GM19452 (cell line): Measurements from ENCODE around the gene RPH3AL.
"Not testable (repeated sequence)": the region's sequence is repeated elsewhere in the genome, so short reads cannot be mapped to it uniquely, and the experiment has no call there.

ENCODE experiments used
- ATAC-seq: cut with Tn5 transposase; IDR thresholded peaks from one replicate; pipeline ENCODE4 v1.9.1; 2021; ENCODE audit not compliant: unreplicated experiment

The RPH3AL gene

GRCh38 chr17:245611-246010 is 107.0 kb downstream of the RPH3AL start:
- no peak for ATAC-seq

DNA sequence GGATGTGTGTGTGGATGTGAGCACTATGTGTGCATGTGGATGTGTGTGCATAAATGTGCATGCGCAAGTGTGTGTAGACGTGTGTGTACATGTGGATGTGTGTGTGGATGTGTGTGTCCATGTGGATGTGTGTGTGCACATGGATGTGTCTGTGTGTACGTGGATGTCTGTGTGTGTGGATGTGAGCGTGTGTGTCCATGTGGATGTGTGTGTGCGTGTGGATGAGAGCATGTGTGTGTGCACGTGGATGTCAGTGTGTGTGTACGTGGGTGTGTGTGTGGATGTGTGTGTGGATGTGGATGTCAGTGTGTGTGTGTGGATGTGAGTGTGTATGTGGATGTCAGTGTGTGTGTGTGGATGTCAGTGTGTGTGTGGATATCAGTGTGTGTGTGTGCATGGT is 107.6 kb downstream of the RPH3AL start:
- ATAC-seq = no peak

- not testable (repeated sequence) for ATAC-seq
Observed at GRCh38 chr17:243924-244323, 108.7 kb downstream of the RPH3AL start.

GRCh38 chr17:238964-239259 is 113.7 kb downstream of the RPH3AL start:
- no peak for ATAC-seq

DNA sequence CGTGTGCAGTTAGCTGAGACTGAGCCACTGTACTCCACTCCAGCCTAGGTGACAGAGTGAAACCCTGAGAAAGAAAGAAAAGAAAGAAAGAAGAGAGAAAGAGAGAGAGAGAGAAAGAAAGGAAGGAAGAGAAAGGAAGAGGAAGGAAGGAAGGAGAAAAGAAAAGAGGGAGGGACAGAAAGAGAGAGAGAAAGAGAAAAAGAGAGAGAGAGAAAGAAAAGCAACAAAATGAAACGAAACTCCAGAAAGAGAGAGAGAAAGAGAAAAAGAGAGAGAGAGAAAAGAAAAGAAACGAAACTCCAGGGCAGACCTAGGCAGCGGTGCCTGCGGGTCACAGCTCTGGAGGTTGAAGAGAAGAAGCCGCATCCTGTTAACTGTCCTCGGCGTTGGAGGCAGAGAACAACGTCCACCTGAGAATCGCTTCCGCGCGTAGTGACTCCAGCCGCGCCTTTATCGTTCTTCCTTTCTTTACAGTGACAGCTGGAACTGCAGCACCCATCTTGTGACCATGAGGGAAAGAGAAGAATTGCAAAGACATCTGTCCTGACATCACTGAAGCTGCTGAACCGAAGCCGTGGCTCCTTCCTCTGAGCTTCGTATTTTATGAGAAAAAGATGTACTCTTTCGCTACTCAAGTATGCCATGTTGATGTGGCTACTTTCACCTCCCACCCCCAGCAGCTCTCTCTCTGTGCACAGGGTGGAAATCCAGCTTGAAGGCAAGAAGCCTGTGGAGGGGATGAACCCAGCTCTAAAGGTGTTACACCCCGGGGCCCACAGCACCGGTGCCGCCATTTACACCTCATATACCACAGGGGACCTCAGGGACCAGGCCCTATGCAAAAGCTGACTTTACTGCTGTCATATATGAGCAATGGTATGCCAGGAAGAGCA is 114.3 kb downstream of the RPH3AL start:
- ATAC-seq = no peak

- no peak for ATAC-seq
Observed at GRCh38 chr17:237406-237955, 115.1 kb downstream of the RPH3AL start.

- no peak for ATAC-seq
Observed at GRCh38 chr17:236641-237405, 115.8 kb downstream of the RPH3AL start.

DNA sequence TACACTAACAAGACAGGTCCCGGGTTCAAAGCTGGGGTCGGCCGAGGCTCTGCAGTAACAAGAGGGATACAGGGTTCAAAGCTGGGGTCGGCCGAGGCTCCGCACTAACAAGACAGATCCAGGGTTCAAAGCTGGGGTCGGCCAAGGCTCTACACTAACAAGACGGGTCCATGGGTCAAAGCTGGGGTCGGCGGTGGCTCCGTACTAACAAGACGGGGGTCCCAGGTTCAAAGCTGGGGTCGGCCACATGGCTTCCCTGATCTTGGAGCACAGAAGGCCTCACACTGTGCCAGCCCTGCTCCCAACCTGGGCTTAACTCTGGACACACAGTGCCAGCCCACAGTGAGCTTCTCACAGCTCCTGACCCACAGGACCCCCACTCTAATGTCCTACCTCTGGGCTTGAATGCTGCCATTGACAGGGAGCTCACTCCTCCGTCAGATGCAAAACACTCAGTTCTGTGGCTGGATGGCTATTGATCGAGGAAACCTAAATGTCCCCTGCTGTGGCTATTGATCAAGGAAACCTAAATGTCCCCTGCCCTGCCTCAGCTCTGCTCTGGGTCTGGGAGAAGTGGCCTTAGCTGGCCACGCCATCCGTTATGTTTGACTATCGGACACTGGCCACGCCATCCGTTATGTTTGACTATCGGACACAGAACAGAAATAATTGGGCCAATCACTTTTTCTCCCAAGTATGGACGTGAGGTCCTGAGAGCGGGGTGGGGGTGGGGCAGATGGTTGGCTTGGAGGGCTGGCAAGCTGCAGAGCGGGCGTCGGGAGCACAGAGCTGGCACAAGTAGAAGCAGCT is 116.6 kb downstream of the RPH3AL start:
- ATAC-seq = no peak

DNA sequence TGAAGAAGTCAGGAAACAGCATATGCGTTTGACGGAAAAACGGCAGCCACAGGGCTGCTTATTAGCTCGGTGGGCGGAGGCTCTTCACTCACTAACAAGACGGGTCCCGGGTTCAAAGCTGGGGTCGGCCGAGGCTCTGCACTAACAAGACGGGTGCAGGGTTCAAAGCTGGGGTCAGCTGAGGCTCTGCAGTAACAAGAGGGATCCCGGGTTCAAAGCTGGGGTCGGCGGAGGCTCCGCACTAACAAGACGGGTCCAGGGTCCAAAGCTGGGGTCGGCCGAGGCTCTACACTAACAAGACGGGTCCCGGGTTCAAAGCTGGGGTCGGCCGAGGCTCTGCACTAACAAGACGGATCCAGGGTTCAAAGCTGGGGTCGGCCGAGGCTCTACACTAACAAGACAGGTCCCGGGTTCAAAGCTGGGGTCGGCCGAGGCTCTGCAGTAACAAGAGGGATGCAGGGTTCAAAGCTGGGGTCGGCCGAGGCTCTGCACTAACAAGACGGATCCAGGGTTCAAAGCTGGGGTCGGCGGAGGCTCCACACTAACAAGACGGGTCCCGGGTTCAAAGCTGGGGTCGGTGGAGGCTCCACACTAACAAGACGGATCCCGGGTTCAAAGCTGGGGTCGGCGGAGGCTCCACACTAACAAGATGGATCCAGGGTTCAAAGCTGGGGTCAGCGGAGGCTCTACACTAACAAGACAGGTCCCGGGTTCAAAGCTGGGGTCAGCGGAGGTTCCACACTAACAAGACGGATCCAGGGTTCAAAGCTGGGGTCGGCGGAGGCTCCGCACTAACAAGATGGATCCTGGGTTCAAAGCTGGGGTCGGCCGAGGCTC is 117.4 kb downstream of the RPH3AL start:
- ATAC-seq = not testable (repeated sequence)

DNA sequence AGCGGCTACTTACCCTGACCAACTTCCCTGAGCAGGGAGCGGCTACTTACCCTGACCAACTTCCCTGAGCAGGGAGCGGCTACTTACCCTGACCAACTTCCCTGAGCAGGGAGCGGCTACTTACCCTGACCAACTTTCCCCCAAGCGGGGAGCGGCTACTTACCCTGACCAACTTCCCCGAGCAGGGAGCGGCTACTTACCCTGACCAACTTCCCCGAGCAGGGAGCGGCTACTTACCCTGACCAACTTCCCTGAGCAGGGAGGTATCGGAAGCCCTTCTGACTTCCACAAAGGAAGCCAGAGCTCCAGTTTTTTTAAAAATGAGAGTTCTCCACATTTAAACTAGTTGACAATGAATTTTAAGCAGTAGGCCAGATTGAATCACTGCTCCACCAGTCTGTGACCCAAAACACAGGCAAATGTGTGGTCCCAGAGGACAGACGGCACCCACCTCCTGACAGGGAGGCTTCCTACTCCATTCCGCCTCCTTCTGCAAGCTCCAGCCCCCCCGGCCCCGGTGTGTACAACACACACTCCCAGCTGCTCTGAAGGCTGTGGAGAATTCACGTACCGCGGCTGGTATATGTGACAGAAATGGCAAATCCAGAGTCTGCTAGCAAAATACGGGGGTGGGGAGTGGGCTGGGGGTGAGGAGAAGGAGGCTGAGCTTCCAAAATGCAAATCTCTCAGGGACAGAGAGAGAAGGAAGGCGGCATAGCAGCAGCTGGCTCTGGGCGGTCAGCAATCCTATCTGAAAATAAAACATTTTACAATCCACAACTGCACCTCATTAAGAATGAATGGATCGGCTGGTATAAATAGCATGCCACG is 118.2 kb downstream of the RPH3AL start:
- not testable (repeated sequence) for ATAC-seq

DNA sequence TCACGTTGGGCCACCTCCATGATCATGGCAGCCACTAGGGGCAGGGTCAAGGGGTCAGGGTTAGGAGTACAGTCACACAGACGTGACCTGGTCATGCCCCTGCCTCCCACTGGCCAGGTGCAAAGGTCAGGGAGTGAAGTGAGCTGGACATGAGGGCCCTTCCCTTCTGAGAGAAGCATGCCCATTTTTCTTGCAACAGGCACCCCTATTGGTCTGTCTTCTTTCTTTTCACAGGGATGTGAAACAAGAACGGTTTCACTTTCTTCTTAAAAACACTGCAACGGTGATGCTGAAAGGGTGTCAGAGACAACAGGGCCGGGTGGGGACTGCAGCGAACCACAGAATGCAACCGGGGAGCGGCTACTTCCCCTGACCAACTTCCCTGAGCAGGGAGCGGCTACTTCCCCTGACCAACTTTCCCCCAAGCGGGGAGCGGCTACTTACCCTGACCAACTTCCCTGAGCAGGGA is 119.1 kb downstream of the RPH3AL start:
- no peak for ATAC-seq

DNA sequence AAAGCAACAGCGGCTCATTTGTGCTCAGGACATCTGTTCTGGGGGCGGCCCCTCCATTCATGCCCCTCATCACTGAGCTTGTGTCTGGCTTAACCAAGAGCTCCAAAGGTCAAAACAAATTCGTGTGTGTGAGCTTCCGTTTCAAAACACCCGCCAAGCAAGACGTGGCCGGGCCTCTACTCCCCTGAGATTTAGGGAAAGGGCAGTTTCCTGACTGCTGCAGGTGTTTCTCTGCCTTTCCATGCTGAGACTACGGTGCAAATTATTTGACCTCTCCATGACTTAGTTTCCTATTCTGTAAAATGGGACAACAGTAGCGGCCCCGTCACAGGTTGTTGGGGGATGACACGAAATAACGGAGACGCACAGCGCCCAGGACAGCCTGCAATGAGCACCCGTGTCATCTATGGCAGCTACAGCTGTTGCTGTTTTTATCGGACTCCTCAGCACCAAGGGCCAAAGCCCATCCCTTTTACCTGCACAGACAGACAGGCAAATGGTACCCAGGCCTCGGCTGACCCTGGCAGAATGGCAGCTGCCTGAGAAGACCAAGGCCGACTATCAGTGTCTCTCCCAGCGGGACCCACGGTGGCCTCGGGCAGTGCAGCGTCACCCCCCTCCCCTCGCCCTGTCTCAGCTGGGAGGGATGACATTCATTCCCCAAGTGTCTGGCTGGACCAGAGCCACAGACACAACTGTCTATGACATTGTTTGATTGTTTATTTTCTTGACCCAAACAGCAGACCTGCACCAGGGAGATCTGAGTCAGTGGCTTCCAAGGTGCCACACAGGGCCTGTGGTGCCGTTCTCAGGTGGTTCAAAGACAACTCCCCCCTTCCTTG is 120.4 kb downstream of the RPH3AL start:
- no peak for ATAC-seq

DNA sequence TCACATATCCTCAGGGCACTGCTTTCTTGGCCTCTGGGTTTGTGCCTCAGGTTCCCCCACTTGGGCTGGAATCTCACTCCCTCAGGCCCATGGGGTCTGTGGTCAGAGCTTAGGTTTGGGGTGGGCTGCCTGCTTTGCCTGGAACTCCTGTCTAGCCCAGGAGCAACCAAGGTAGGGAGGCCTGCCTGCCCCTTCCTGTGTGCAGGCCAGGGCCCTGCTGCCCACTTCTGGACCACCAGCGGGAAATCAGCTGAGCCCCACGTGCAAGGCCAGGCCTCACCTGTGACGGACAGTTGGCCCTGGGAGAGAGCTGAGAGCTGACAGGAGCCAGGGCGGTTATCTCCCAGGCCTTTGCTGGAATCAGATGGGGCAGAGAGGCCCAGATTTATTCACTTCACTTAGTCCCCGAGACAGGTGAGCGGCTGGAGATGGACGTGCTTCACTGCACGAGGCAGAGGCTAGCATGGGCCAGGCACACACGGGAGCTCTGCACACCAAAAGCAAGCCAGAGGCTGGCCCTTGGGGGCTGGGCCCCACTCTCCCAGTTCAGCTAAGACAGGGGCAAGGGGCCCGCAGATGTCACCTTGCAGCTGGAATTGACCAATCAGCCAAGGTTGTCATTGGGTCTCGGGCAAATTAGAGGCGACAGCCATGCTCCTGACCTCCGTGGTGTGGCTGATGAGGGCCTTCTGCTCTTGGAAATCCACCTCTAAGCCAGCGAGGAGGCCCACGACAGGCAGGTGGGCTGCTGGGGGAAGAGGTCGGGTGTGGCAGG is 121.2 kb downstream of the RPH3AL start:
- no peak for ATAC-seq

DNA sequence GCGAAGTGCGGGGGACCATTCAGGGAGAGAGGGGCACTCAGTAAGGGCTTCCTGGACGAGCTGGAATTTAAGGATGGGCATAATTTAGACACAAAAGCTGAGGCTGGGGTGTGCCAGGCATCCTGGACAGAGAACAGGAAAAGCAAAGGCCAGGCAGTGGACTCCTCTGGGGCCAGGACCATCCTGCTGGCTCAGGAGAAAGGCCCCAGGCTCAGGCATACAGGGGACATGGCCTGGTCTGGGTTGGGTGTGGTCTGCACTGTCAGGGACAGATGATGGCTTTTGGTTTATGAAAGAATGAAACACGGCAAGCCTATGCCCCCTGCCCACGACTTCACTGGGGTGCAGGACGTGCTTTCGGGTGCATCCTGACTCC is 122.2 kb downstream of the RPH3AL start:
- no peak for ATAC-seq

DNA sequence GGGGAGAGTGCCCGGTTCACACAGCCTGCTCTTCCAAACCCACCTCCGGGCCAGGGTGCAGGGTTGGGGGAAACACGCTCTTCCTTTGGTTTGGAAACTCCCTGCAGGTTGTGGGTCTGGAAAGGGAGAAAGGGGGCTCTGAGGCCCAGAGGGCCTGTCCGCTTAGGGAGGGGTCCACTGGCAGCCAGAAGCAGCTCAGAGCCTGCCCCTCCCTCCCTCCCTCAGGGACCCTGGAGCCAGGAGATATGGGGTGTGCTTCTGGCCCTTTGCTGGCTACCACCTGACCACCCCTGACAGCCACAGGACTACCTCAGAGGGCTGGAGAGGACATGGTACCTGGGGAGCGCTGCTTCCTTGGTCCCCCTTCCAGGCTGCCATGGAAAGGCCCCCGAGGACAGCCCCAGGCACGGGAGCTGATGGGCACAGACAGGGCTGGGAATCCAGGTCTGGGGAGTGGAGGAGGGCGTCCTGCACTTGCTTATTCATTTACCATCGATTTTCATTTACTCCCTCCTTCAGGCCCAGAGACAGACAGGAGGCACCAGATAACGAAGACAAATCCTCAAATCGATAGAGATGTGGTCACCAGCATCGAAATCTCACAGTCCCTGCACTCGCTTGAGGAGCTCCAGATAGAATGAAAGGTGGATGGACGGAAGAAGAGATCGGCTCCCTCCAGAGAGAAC is 122.8 kb downstream of the RPH3AL start:
- no peak for ATAC-seq

GRCh38 chr17:228951-229708 is 123.5 kb downstream of the RPH3AL start:
- no peak for ATAC-seq
